GM11168 (cell line): ENCODE measurements around the gene TOP1.

Experiments used
- in situ Hi-C: fragments of 300-500 bp; cut with MboI; formaldehyde crosslinking; loops from one replicate; pipeline ENCODE4 v1.12.0; 2022; ENCODE audit warnings: low sequenced_read_pairs; ENCODE audit not compliant: unreplicated experiment

Gene TOP1

DNA sequence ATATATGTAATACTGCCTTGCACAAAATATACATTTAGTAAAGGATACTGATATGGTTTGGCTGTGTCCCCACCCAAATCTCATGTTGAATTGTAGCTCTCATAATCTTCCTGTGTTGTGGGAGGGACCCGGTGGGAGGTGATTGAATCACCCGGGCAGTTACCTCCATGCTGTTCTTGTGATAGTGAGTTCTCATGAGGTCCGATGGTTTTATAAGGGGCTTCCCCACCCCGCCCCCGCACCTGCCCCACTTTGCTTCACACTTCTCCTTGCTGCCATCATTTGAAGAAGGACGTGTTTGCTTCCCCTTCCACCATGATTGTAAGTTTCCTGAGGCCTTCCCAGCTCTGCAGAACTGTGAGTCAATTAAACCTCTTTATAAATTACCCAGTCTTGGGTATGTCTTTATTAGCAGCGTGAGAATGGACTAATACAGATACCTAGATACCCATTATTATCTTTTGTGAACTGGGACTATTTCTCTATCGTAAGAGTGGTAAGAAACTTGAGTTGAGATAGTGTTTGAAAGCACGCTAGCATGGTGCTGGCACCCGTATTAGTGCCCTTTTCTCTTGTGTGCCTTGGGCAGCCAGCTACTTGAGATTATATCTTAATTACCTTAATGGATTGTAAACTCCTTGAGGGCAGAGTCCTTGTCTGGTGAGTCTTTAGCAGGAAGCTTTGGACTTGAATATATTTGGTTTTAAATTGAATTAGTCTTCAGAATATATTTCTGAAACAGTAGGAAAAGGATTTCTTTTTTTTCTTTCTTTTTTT is 25.6 kb downstream of the TOP1 start:
- in situ Hi-C loops, result no loop called here

DNA sequence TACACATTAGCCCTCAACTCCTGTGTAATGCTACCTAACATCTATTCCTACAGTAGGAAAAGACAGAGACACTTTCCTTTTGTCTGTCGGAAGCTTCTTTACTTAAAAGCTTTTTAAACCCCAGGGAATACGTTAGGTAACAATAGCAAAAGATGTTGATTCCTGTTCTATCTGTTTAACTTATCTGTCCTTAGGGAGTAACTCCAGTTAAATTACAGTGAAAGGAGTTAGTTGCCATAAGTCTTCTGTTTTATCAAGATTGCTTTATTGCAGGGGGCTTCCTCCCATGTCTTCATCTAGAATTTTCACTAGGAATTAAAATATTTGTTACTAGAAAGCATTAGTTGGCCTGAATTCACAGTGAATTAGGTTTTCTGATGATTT is 26.2 kb downstream of the TOP1 start:
- in situ Hi-C loops, result no loop called here

DNA sequence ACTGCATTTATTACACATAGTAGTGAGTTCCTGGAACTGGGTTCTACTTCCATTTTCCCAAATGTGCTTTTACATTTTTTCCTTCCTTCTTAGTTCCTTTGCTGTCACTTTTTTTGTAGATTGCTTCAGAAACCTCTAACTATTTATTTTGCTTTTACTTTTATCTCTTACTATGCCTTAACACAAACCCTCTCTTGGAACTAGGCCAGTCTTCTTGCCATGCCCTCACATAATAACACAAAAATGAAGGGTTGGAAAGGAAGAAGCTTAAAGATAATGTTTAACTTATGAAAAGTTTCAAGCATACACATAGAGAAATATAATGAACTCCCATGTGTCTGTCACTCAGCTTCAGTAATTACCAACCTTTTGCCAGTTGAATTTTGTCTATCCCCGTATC is 27.1 kb downstream of the TOP1 start:
- in situ Hi-C loops, result no loop called here

DNA sequence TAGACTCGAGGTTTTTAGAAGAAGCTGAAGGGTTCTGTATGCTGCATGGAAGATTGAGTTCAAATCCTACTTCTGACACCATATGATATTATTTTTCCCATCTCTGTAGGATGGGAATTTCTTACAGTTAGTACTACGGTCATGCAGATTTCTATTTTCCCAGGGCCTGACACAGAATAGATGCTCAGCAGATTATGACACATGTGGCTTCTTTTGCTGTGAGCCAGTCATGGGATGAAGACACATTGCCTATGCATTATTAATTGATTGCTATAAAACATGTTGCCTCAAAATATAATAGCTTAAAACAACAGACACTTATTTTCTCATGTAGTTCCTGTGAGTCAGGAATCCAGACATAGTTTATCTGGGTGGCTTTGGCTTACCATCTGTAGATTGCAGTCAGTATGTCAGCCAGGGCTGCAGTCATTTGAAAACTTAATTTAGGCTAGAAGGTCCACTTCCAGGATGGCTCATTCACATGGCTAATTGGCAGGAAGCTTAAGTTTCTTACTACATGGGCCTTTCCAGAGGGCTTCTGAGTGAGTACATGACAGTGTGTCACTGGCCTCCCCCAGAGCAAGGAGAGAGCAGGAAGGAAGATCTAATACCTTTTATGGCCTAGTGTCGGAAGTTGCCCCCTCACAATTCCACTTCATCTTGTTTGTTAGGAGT is 29.5 kb downstream of the TOP1 start:
- in situ Hi-C loops, result no loop called here

DNA sequence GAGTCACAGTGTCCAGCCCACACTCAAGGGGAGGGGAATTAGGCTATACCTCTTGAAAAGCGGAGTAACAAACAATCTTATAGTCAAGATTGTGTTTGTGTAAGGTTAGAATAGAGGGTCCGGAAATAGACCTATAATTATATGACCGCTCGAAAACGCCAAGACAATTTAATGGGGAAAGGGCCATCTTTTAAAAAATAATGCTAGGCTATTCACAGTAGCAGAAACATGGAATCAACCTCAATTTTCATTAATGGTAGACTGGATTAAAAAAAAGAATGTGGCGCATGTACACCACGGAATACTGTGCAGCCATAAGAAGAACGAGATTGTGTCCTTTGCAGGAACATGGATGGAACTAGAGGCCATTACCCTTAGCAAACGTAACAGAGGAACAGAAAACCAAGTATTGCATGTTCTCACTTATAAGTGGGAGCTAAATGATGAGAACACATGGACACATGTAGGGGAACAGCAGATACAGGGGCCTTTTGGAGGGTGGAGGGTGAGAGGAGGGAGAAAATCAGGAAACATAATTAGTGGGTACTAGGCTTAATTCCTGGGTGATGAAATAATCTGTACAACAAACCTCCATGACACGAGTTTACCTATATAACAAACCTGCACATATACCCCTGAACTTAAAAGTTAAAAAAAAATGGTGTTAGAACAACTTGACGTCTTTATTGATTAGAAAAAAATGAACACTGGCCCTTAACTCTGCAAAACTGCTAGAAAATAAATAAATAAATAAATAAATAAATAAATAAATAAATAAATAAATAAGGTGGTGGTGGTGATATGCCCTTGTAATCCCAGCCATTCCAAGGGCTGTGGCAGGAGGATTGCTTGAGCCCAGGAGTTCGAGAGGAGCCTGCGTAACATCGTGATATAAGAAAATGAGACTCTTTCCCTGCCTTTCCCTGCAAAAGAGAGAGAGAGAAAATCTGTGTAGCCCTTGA is 30.3 kb downstream of the TOP1 start:
- in situ Hi-C loops, result no loop called here

DNA sequence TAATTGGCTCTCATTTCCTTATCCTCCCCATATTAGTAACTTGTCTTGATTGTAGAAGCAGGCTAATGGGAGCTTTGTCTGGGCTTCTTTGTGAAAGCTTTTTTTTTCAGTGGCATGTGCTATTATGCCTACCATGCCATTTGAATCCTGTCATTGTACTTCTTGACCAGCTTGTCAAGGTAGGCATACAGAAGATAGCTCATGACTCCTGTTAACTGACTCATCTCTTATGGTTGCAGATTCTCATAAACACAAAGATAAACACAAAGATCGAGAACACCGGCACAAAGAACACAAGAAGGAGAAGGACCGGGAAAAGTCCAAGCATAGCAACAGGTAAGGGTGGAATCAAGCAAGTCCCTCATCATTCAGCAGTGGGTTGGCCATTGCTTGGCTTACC is 32.5 kb downstream of the TOP1 start:
- in situ Hi-C loops, result no loop called here

DNA sequence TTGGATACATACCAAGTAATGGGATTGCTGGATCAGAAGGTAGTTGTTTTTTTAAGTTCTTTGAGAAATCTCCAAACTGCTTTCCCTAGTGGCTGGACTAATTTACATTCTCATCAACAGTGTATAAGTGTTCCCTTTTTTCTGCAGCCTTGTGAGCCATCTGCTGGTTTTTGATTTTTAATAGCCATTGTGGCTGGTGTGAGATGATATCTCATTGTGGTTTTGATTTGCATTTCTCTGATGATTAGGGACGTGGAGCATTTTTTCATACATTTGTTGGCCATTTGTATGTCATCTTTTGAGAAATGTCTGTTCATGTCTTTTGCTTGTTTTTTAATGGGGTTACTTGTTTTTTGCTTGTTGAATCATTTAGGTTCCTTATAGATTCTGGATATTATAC is 34.8 kb downstream of the TOP1 start:
- in situ Hi-C loops, result no loop called here

DNA sequence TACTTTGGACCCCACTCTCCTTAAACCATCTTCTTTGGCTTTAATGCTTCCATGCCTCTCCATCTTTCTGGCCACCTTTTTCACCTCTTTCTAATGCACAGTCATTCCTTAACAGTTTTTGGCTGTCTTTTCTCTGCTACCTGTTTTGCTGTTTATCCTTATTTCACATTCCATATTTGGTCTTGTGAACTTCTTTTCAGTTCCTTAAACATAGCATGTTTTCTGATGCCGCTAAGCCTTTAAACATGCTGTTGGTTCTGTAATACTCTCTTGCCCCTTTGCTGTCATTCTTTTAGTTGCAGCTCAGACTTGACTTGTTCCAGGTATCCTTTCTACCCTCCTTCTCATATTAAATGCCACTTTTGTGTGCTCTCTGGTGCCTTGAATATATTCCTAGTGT is 35.8 kb downstream of the TOP1 start:
- in situ Hi-C loops, result no loop called here

DNA sequence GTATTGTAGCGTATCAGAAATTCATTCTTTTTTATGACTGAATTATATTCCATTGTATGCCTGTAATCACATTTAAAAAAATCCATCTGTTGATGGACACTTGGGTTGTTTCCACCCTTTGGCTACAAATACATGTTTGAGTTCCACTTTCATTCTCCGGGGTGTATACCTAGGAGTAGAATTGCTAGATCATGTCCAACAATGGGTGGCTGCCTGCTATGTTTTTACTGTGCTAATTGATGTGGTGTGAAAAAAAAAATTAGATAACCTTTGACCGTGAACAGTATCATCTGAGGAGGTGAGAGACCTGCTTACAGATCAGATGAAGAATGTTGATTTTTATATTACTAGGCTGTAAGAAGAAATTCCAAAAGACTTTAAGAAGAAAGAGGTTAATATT is 37.1 kb downstream of the TOP1 start:
- in situ Hi-C loops, result no loop called here

DNA sequence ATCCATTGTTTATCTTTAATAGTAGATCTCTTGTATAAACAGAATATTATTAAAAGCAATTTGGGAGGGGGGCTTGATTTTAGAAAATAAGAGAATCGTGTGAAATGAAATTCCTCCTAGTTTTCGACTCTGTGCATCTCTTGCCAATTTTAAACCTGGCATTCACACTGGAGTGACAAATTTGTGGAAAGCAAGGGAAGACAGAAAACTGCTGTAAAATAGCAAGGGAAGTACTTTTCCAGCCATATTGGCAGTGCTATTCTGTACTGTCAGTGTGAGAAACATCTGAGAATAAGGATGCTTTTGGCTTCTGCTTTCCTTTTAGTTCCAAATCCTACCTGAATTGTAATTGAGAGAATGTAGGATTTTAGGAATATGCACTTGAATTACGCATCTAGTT is 40.2 kb downstream of the TOP1 start:
- in situ Hi-C loops, result no loop called here

DNA sequence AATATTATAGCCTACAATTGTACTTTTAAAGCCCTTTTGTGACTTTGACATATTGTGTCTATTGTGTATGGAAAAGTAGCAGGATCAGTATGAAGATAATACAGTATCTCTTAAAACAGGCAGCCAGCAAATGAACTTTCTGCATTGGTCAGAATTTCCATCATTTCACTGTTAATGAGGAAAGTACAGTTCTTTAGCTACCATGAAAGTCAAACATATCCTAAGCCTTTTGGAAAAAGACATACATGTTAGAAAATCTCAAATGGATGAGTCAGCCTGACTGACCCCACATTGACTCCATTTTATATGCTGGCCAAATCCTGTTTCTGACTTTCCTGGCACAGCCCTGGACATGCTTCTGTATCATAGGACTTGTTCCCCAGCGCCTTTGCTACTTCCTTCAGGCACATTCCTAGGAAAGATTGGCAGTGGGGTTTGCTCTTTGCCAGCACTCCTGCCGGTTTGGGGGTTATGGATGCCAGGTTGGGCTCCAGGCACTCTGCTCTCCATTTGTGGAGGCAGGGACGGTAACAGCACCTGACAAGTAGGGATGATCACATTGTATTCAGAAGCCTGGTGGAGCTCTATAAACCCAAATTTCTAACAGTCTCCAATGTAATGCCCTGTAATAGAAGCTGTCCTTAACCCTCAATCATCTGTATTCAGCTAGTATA is 43.7 kb downstream of the TOP1 start:
- in situ Hi-C loops, result no loop called here

DNA sequence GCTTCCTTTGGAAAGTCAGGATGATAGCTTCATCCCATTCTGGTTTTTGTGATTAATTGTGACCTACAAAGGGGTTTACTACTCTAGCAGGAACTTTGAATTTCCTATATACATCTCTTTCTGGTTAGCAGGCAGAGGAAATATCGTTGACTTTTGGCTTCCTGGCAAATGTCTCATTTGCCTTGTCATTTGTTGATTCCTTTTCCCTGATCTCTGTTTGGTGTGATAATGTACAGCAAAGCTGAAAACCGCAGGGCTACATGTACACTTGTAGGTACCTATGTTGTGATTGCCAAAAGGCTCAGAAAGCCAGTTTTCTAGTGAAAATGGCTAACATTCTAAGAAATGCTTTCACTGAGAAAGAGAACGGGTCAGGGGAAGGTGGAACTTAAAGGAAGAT is 44.3 kb downstream of the TOP1 start:
- in situ Hi-C loops, result no loop called here

DNA sequence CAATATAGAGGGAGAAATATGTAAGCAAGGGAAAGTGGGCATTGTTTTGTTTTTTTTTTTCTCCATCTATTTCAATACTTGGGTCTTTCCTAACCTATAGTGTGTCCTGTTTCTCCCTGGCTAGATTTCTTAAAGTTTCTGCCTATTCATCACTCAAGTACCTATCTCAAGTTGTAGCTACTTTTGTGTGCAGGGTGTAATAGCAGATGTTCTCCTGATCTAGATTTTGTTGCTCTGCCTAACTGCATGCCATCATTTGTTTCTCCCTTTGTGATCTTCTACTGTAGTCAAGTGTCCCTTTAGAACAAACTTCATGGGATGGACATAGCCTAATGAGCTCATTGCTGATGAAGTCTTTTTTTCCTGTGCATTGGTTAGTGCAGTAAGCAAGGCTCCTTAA is 45.8 kb downstream of the TOP1 start:
- in situ Hi-C loops, result no loop called here

DNA sequence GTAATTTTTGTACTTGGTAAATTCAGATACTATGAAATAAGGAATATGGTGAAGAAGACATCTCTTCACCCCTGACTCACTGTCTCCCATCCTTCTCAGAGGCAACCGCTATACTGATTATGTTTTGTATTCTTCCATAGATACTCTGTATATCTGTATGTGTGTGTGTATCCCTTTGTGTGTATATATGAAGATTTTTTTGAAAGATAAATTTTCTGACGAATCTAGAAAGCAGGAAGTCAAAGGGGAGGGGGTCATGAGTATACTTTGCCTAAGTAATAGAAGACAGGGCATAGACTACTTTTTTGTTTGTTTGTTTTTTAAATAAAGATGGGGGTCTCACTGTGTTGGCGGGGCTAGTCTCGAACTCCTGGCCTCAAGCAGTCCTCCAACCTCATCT is 48.2 kb downstream of the TOP1 start:
- in situ Hi-C loops, result no loop called here

DNA sequence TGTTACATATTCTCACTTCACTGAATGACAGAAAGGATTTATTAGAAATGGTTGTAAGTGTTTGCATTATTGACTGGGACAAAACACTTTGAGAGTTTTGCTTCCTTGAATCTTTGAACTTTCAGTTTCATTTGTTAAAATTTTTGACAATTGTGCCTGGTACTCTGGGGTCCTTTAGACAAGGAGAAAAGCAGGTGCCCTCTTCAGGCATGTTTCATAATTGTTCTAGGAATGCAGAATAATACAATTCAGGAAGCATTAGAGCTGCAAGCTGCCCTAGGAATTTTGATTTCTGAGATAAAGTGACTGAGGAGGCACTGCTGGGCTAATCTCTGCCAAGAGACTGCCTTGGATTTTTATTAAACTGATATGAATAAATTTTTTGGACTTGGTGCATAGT is 49.7 kb downstream of the TOP1 start:
- in situ Hi-C loops, result no loop called here

DNA sequence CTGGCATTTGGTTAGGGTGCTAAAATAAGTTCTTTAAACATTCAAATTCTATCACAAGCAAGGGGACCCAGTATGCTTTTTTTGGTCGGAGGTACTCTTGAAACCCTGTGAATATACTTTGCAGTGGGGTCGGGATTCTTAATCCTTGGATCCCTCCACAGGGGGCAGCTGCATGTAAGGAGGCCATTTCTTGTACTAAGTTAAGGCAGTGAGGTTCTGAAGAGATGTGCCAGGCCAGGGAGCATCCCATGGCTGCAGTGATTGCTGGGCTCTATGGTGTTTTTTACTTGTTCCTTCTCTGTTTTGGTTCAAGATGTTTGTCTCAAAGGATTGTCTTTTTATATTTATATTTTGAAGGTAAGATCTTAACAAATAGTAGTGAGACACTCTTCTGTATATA is 50.4 kb downstream of the TOP1 start:
- in situ Hi-C loops, result no loop called here

DNA sequence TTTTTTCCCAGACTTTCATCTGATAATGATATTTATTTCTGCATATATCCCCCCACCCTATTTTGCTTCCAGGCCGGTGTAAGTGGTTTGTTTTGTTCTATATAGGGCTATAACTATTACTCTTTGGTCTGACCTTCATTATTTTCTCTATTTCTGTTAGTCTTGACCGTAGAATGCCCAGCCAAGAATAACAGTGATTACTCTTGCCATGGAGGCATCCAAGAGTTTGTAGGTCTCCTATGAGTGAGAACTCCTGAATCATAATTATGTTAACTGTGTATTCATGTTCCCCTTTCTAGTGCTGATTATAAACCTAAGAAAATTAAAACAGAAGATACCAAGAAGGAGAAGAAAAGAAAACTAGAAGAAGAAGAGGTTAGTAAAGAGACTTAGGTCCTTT is 52.2 kb downstream of the TOP1 start:
- in situ Hi-C loops, result no loop called here

DNA sequence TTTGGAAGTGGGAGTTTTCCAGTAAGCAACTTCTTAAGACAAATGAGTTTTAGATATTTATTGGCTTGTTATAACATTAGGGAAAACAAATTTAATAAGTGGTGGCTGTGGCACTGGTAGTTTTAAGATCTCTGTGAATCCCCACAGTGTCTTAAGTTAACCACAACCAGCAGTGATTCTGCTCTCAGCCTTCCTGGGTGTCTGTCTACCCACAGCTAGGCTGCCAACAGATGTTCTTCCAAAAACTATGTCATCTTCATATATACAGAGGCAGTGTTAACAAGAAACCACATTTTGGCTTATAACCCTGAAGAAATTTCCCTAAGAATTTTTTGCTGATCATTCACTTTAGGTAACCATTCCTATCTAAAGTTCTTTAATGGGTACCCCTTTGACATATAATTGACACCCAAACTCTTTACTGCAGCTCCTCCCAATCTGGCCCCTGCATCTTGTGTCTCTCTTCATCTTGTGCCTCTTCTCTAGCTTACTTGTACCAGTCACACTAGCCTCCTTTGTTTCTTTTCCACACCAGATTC is 52.7 kb downstream of the TOP1 start:
- in situ Hi-C loops, result no loop called here

DNA sequence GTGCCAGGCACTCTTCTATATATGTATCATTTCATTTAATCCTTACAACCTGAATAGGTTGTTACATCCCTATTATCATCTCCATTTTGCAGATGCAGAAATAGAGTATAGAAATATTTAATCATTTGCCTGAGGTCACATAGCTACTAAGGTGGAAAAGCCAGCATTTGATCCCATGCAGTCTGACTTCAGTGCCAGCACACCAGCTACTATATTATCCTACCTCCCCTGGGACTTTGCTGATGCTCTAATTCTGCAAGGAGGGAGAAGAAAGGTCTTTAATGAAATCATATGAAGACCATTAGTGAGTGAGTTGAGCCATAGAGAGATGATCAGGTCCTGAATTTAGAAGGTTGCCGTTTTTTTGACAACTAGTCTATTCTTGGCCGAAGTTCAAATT is 53.7 kb downstream of the TOP1 start:
- in situ Hi-C loops, result no loop called here

DNA sequence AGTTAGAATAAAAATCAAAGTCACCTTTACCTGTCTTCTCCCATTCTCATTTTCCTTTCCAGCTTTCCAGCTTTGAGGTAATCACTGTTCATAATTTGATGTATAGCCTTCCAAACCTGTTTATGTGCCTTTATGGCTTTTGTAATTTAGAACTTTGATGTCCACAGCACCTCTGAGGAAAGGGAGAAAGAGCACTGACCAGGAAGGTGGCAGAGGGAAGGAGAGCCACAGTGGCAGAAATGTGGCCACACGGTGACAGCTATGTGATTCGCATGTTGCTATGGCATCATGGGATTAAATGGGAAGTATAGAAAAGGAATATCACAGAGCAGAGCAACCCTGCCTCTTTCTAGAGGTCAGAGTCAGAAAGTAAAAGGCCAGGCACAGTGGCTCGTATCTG is 57.0 kb downstream of the TOP1 start:
- in situ Hi-C loops, result no loop called here
